OCI-LY7 (cell line): Measurements from ENCODE around the gene MYH6. TPM values are rescaled to one million over a fixed set of nuclear protein-coding genes. Genes with fewer than 3 reads are reported as not detected.

Source experiments
- BruUV-seq: library from RNA; stranded (reverse); fragments of 400-500 nt; replicated peaks from 2 replicates; lab custom pipeline; 2021; lab: Mats Ljungman, UMichigan
- CTCF ChIA-PET: fragments of 300-600 bp; sonication (Branson Sonifier 250); formaldehyde crosslinking; loops from one replicate; lab custom pipeline; 2022; ENCODE audit warnings: antibody characterized with exemption; ENCODE audit not compliant: unreplicated experiment; lab: Charles Lee
- POLR2A ChIA-PET: fragments of 300-600 bp; sonication (Branson Sonifier 250); formaldehyde crosslinking; loops from one replicate; lab custom pipeline; 2022; ENCODE audit warnings: antibody characterized with exemption; lab: Charles Lee
- DNase-seq: peaks from one replicate; pipeline ENCODE4 v3.0.0-alpha.2; 2015; ENCODE audit warnings: low spot score
- H2AFZ ChIP-seq: fragments of 200-600 bp; sonication (generic), shearing (Covaris generic); 2 replicates; pipeline ENCODE4 v1.6.1; 2014; ENCODE audit warnings: mild to moderate bottlenecking, antibody characterized with exemption, low read length, moderate library complexity
- H3K27ac ChIP-seq: fragments of 200-600 bp; sonication (generic); 2 replicates; pipeline ENCODE4 v1.5.1; 2014; ENCODE audit warnings: mixed run types, low read depth, mild to moderate bottlenecking, moderate library complexity, low read length, inconsistent platforms; ENCODE audit not compliant: poor library complexity, severe bottlenecking
- H3K36me3 ChIP-seq: fragments of 200-600 bp; sonication (generic); 2 replicates; pipeline ENCODE4 v1.6.1; 2014; ENCODE audit warnings: mild to moderate bottlenecking, antibody characterized with exemption, low read length, moderate library complexity, mixed read lengths; ENCODE audit not compliant: insufficient read depth
- H3K4me1 ChIP-seq: fragments of 200-600 bp; sonication (generic); 2 replicates; pipeline ENCODE4 v1.5.1; 2014; ENCODE audit warnings: mild to moderate bottlenecking, low read length; ENCODE audit not compliant: insufficient read depth, poor library complexity, severe bottlenecking
- H3K4me2 ChIP-seq: fragments of 200-600 bp; sonication (generic); 2 replicates; pipeline ENCODE4 v1.6.1; 2014; ENCODE audit warnings: mild to moderate bottlenecking, low read length
- H3K4me3 ChIP-seq: fragments of 200-600 bp; sonication (generic); 2 replicates; pipeline ENCODE4 v1.5.1; 2014; ENCODE audit warnings: mild to moderate bottlenecking, low read depth, low read length; ENCODE audit not compliant: poor library complexity, severe bottlenecking
- H3K79me2 ChIP-seq: fragments of 200-600 bp; sonication (generic); 2 replicates; pipeline ENCODE4 v1.6.1; 2016; ENCODE audit warnings: low read depth, mild to moderate bottlenecking, low read length, moderate library complexity, mixed read lengths; ENCODE audit not compliant: insufficient read depth
- H3K9me2 ChIP-seq: fragments of 200-600 bp; sonication (generic); 2 replicates; pipeline ENCODE4 v1.6.1; 2016; ENCODE audit warnings: mild to moderate bottlenecking, low read length, mixed read lengths; ENCODE audit not compliant: insufficient read depth
- H3K9me3 ChIP-seq: fragments of 200-600 bp; sonication (generic); 2 replicates; pipeline ENCODE4 v1.6.1; 2014; ENCODE audit warnings: mild to moderate bottlenecking, mixed run types, low read length, mixed read lengths
- H4K20me1 ChIP-seq: fragments of 200-600 bp; sonication (generic); 2 replicates; pipeline ENCODE4 v1.6.1; 2014; ENCODE audit warnings: mild to moderate bottlenecking, antibody characterized with exemption, low read length, moderate library complexity, mixed read lengths; ENCODE audit not compliant: insufficient read depth
- CTCF ChIP-seq: fragments of 200-600 bp; sonication (generic); conservative IDR thresholded peaks from 2 replicates; pipeline ENCODE4 v1.5.1; 2014; ENCODE audit warnings: mild to moderate bottlenecking, antibody characterized with exemption, low read length, moderate library complexity, mixed read lengths
- EZH2phosphoT487 ChIP-seq: fragments of 200-600 bp; sonication (generic); IDR thresholded peaks from 2 replicates; pipeline ENCODE4 v1.6.1; 2018; ENCODE audit warnings: low read depth, borderline replicate concordance, mild to moderate bottlenecking, mixed run types, antibody characterized with exemption, low read length, moderate library complexity, mixed read lengths
- intact Hi-C: fragments of 100-400 bp; cut with micrococcal nuclease; formaldehyde crosslinking; loops from one replicate; pipeline ENCODE4 v1.10.0; 2022; ENCODE audit not compliant: unreplicated experiment
- total RNA-seq, 2 experiments: library from RNA; depleted of rRNA in 1 of 2; stranded (reverse); fragments of >200 nt in 1 of 2; shearing (Covaris generic) in 1 of 2; gene quantifications; 2 replicates each; pipeline ENCODE4 v1.2.3, GENCODE V29; 2014 to 2022

MYH6 gene
- total RNA-seq, 2 experiments from 2014 or later: not detected

- H2AFZ ChIP-seq: no peak overlapping the region
Observed at GRCh38 chr14:23415821-23416778, 8.0 kb upstream of the MYH6 start.

GRCh38 chr14:23414906-23415820 is 7.1 kb upstream of the MYH6 start:
- Histone ChIP-seq H3K79me2 (no peaks in the 10 kb centered on the region), H3K4me3 (no peak overlapping the region), H3K36me3 (no peaks in the 10 kb centered on the region), H3K9me3 (no peaks in the 10 kb centered on the region), H3K4me2 (no peak overlapping the region), H3K4me1 (no peaks in the 10 kb centered on the region), H2AFZ (no peak overlapping the region), H3K27ac (no peak overlapping the region), H4K20me1 (no peaks in the 10 kb centered on the region), H3K9me2 (no peaks in the 10 kb centered on the region)
- intact Hi-C loops: no loop called here
- TF ChIP-seq EZH2phosphoT487 (no peak), CTCF (no peak)
- DNase-seq: no peak
- POLR2A ChIA-PET: no interaction called here
- no TSS peak for BruUV-seq
- CTCF ChIA-PET: no interaction called here

More at GRCh38 chr14:23415821-23416778, 8.0 kb upstream of the MYH6 start:
- no peaks in the 10 kb centered on the region for H3K36me3 ChIP-seq
- H3K27ac ChIP-seq: no peak overlapping the region
- DNase-seq: no peak
- no peaks in the 10 kb centered on the region for H3K79me2 ChIP-seq
- CTCF ChIA-PET: no interaction called here
- TF ChIP-seq EZH2phosphoT487 (no peak), CTCF (no peak)
- BruUV-seq: no TSS peak
- no peak overlapping the region for H3K4me3 ChIP-seq
- intact Hi-C loops: no loop called here
- no peaks in the 10 kb centered on the region for H3K4me1 ChIP-seq
- no peak overlapping the region for H3K4me2 ChIP-seq
- POLR2A ChIA-PET: no interaction called here
- no peaks in the 10 kb centered on the region for H3K9me3 ChIP-seq
- no peaks in the 10 kb centered on the region for H3K9me2 ChIP-seq
- H4K20me1 ChIP-seq: no peaks in the 10 kb centered on the region
